CD4-positive, CD25-positive, alpha-beta regulatory T cell (primary cell): ENCODE results near the gene EEA1. TPM values are rescaled to one million over a fixed set of nuclear protein-coding genes. Genes with fewer than 3 reads are reported as not detected.
A peak's percentile ranks its signal among the peaks of the same experiment; 100 is the strongest.
"Not testable (repeated sequence)": the region's sequence is repeated elsewhere in the genome, so short reads cannot be mapped to it uniquely, and the experiment has no call there.

Experiments
- ATAC-seq, 2 donors: fragments of 150-1000 bp; cut with Tn5 transposase; one replicate each; pipeline ENCODE4 v1.10.0; 2021; ENCODE audit warnings: low read depth in 2 of 2, moderate number of reproducible peaks in 2 of 2, moderate library complexity in 1 of 2
- DNase-seq, 3 donors: peaks; one replicate each; pipeline versions ENCODE4 v3.0.0 to v3.0.0-alpha.2; 2012 to 2022; ENCODE audit warnings: mixed read lengths in 1 of 3
- H3K27ac ChIP-seq: one replicate; pipeline ENCODE4 v1.7.0; 2013; ENCODE audit warnings: mild to moderate bottlenecking, low read length; ENCODE audit not compliant: insufficient read depth, poor library complexity, severe bottlenecking
- H3K27me3 ChIP-seq: one replicate; pipeline ENCODE4 v1.7.0; 2013; ENCODE audit warnings: low read length; ENCODE audit not compliant: control insufficient read depth, insufficient read depth
- H3K36me3 ChIP-seq: one replicate; pipeline ENCODE4 v1.7.0; 2013; ENCODE audit warnings: mild to moderate bottlenecking, low read length, moderate library complexity; ENCODE audit not compliant: control insufficient read depth, insufficient read depth
- H3K4me1 ChIP-seq: 2 replicates; pipeline ENCODE4 v1.7.0; 2013; ENCODE audit warnings: mild to moderate bottlenecking, low read length; ENCODE audit not compliant: insufficient read depth, control insufficient read depth, poor library complexity, severe bottlenecking
- H3K4me3 ChIP-seq: one replicate; pipeline ENCODE4 v1.7.0; 2013; ENCODE audit warnings: low read depth, mild to moderate bottlenecking, low read length, moderate library complexity
- H3K9me3 ChIP-seq, 2 experiments: 1 replicate in 1 of 2; 2 replicates in 1 of 2; pipeline ENCODE4 v1.7.0; 2013; ENCODE audit warnings: low read length in 2 of 2, mild to moderate bottlenecking in 1 of 2, moderate library complexity in 1 of 2; ENCODE audit not compliant: control insufficient read depth in 2 of 2
- H3K27ac Mint-ChIP-seq, 3 donors: one replicate each; pipeline ENCODE4 v1.8.0; 2020 to 2022; ENCODE audit warnings: mild to moderate bottlenecking in 3 of 3, mixed read lengths in 3 of 3, moderate library complexity in 2 of 3
- H3K27me3 Mint-ChIP-seq: one replicate; pipeline ENCODE4 v1.8.0; 2022; ENCODE audit warnings: mild to moderate bottlenecking, mixed read lengths
- H3K36me3 Mint-ChIP-seq: one replicate; pipeline ENCODE4 v1.8.0; 2020; ENCODE audit warnings: mixed read lengths
- H3K4me1 Mint-ChIP-seq, 4 donors: one replicate each; pipeline ENCODE4 v1.8.0; 2020 to 2022; ENCODE audit warnings: mixed read lengths in 4 of 4, mild to moderate bottlenecking in 1 of 4
- H3K4me3 Mint-ChIP-seq, 4 donors: one replicate each; pipeline ENCODE4 v1.8.0; 2020 to 2022; ENCODE audit warnings: mild to moderate bottlenecking in 4 of 4, mixed read lengths in 4 of 4, moderate library complexity in 3 of 4
- H3K9me3 Mint-ChIP-seq, 7 donors: one replicate each; pipeline ENCODE4 v1.8.0; 2020 to 2022; ENCODE audit warnings: mixed read lengths in 7 of 7, mild to moderate bottlenecking in 3 of 7, moderate library complexity in 2 of 7
- polyA plus RNA-seq, 4 donors: library from polyadenylated mRNA; unstranded; fragments of 300-500 nt; fragmentation: Illumina TruSeq; gene quantifications; one replicate each; pipeline ENCODE4 v1.2.3, GENCODE V29; 2021
- total RNA-seq: library from RNA; stranded (reverse); gene quantifications from one replicate; pipeline ENCODE4 v1.2.3, GENCODE V29; 2022

EEA1 gene
- total and polyA plus RNA-seq, 5 donors from 2014 or later = 5.8 to 11.8 (median 6.8) TPM

DNA sequence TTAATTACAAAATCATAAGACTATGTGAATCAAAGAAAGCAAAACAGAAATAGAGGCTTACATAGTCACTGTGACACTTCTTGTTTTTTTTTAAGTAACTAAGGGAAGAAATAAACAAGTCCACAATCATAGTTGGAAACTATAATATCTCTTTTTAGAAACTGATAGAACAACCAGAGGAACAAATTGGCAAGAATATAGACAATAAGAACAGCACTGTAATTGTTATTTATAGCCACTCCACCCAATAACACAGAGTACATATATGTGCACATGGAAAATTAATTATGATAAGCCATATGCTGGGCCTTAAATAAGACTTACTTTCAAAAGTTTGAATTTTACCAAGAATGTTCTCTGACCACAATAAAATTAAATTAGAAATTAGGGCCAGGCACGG lies 125.2 kb downstream of the EEA1 start:
- no peak for ATAC-seq
- Mint-ChIP-seq H3K27ac (peak overlapping the region in 1 of 3 donors; percentile 38), H3K9me3 (no peaks in the 10 kb centered on the region), H3K36me3 (peaks cover 47% of the 10 kb centered on the region), H3K27me3 (no peaks in the 10 kb centered on the region), H3K4me3 (no peak overlapping the region), H3K4me1 (peaks cover 0 to 13% (median 4%) of the 10 kb centered on the region in 4 donors)
- peaks cover 12% of the 10 kb centered on the region for H3K36me3 ChIP-seq
- no peaks in the 10 kb centered on the region for H3K9me3 ChIP-seq
- no peaks in the 10 kb centered on the region for H3K4me1 ChIP-seq
- no peak for DNase-seq
- H3K4me3 ChIP-seq = no peak overlapping the region
- H3K27ac ChIP-seq = no peak overlapping the region
- H3K27me3 ChIP-seq = no peaks in the 10 kb centered on the region

- Mint-ChIP-seq H3K9me3 (no peaks in the 10 kb centered on the region), H3K36me3 (peaks cover 44% of the 10 kb centered on the region), H3K4me1 (peaks cover 0 to 9% (median 3%) of the 10 kb centered on the region in 4 donors), H3K4me3 (no peak overlapping the region), H3K27ac (no peak overlapping the region), H3K27me3 (no peaks in the 10 kb centered on the region)
- ATAC-seq (no peak), DNase-seq (no peak)
- H3K4me3 ChIP-seq = no peak overlapping the region
- H3K27me3 ChIP-seq = no peaks in the 10 kb centered on the region
- H3K36me3 ChIP-seq = peaks cover 16% of the 10 kb centered on the region
- no peaks in the 10 kb centered on the region for H3K9me3 ChIP-seq
- H3K4me1 ChIP-seq = no peaks in the 10 kb centered on the region
- no peak overlapping the region for H3K27ac ChIP-seq
Measured at GRCh38 chr12:92802906-92803305, 126.2 kb downstream of the EEA1 start.

GRCh38 chr12:92796650-92797049 lies 132.4 kb downstream of the EEA1 start:
- Mint-ChIP-seq H3K4me1 (peaks cover 5 to 8% (median 6%) of the 10 kb centered on the region in 4 donors), H3K27me3 (no peaks in the 10 kb centered on the region), H3K36me3 (peaks cover 50% of the 10 kb centered on the region), H3K27ac (no peak overlapping the region), H3K4me3 (no peak overlapping the region), H3K9me3 (peaks cover 0 to 11% (median 3%) of the 10 kb centered on the region in 7 donors)
- Histone ChIP-seq H3K9me3 (no peaks in the 10 kb centered on the region), H3K4me3 (no peak overlapping the region), H3K27ac (no peak overlapping the region), H3K27me3 (no peaks in the 10 kb centered on the region), H3K36me3 (peaks cover 9% of the 10 kb centered on the region), H3K4me1 (no peaks in the 10 kb centered on the region)
- DNase-seq (no peak), ATAC-seq (no peak)

DNA sequence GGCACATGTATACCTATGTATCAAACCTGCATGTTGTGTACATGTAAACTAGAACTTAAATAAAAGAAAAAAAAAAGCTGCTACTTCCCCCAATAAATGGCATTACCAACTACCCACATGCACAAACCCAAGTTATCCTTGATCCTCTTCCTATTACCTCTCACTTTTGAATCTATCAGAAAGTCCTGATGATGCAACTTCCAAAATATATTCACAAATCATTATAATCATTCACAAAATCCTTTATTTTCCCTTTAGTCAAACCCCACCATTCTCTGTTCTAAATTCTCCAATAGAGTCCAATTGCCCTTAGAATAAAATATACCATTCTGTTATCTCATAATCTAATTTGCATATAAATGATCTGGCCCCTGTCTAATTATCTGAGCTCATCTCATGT lies 134.3 kb downstream of the EEA1 start:
- ATAC-seq = no peak

DNA sequence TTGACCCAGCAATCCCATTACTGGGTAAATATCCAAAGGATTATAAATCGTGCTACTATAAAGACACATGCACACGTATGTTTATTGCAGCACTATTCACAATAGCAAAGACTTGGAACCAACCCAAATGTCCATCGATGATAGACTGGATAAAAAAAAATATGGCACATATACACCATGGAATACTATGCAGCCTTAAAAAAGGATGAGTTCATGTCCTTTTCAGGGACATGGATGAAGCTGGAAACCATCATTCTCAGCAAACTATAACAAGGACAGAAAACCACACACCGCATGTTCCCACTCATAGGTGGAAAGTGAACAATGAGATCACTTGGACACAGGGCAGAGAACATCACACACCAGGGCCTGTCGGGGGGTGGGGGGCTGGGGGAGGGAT lies 134.7 kb downstream of the EEA1 start:
- not testable (repeated sequence) for H3K27ac Mint-ChIP-seq, ATAC-seq, H3K4me1 ChIP-seq, DNase-seq, H3K4me3 Mint-ChIP-seq, H3K36me3 ChIP-seq, H3K27me3 Mint-ChIP-seq, H3K9me3 ChIP-seq, H3K27ac ChIP-seq, H3K4me3 ChIP-seq, H3K27me3 ChIP-seq
- Mint-ChIP-seq H3K4me1 (peaks cover 0 to 14% (median 9%) of the 10 kb centered on the region in 4 donors), H3K9me3 (peaks cover 0 to 13% (median 4%) of the 10 kb centered on the region in 7 donors), H3K36me3 (peaks cover 55% of the 10 kb centered on the region)

More for the DNA sequence above, 134.3 kb downstream of the EEA1 start:
- H3K27ac ChIP-seq = no peak overlapping the region
- H3K9me3 Mint-ChIP-seq = peaks cover 0 to 13% (median 4%) of the 10 kb centered on the region in 7 donors
- no peaks in the 10 kb centered on the region for H3K27me3 Mint-ChIP-seq
- H3K9me3 ChIP-seq = no peaks in the 10 kb centered on the region
- H3K4me1 ChIP-seq = no peaks in the 10 kb centered on the region
- H3K4me1 Mint-ChIP-seq = peaks cover 0 to 12% (median 8%) of the 10 kb centered on the region in 4 donors
- no peak overlapping the region for H3K4me3 Mint-ChIP-seq
- DNase-seq = no peak
- H3K27ac Mint-ChIP-seq = no peak overlapping the region
- H3K36me3 Mint-ChIP-seq = peaks cover 55% of the 10 kb centered on the region
- H3K27me3 ChIP-seq = no peaks in the 10 kb centered on the region
- H3K36me3 ChIP-seq = peaks cover 9% of the 10 kb centered on the region
- no peak overlapping the region for H3K4me3 ChIP-seq

- no peak for DNase-seq
- H3K4me1 ChIP-seq = no peaks in the 10 kb centered on the region
- Mint-ChIP-seq H3K4me3 (no peak overlapping the region), H3K9me3 (peaks cover 0 to 3% (median 0%) of the 10 kb centered on the region in 7 donors), H3K4me1 (peaks cover 0 to 15% (median 6%) of the 10 kb centered on the region in 4 donors), H3K27me3 (no peaks in the 10 kb centered on the region), H3K27ac (peak overlapping the region in 2 of 3 donors; percentile 7 to 42), H3K36me3 (peaks cover 18% of the 10 kb centered on the region)
- no peak overlapping the region for H3K4me3 ChIP-seq
- ATAC-seq = no peak
- no peak overlapping the region for H3K27ac ChIP-seq
- no peaks in the 10 kb centered on the region for H3K27me3 ChIP-seq
- H3K36me3 ChIP-seq = peaks cover 7% of the 10 kb centered on the region
- H3K9me3 ChIP-seq = no peaks in the 10 kb centered on the region
Measured at GRCh38 chr12:92786045-92786444, 143.1 kb downstream of the EEA1 start.

- ATAC-seq (no peak), DNase-seq (no peak)
- Histone ChIP-seq H3K4me3 (no peak overlapping the region), H3K9me3 (no peaks in the 10 kb centered on the region), H3K27me3 (no peaks in the 10 kb centered on the region), H3K36me3 (peaks cover 7% of the 10 kb centered on the region), H3K4me1 (no peaks in the 10 kb centered on the region), H3K27ac (no peak overlapping the region)
- H3K27ac Mint-ChIP-seq = no peak overlapping the region
- H3K4me1 Mint-ChIP-seq = peaks cover 0 to 13% (median 6%) of the 10 kb centered on the region in 4 donors
- peaks cover 15% of the 10 kb centered on the region for H3K36me3 Mint-ChIP-seq
- no peak overlapping the region for H3K4me3 Mint-ChIP-seq
- H3K9me3 Mint-ChIP-seq = peaks cover 0 to 3% (median 0%) of the 10 kb centered on the region in 7 donors
- H3K27me3 Mint-ChIP-seq = no peaks in the 10 kb centered on the region
Measured at GRCh38 chr12:92785563-92785950, 143.5 kb downstream of the EEA1 start.

- Mint-ChIP-seq H3K36me3 (peaks cover 11% of the 10 kb centered on the region), H3K4me1 (peaks cover 0 to 12% (median 5%) of the 10 kb centered on the region in 4 donors), H3K9me3 (no peaks in the 10 kb centered on the region), H3K27me3 (no peaks in the 10 kb centered on the region), H3K4me3 (no peak overlapping the region), H3K27ac (no peak overlapping the region)
- peak; percentile 12 to 79 (median 73) for DNase-seq
- no peaks in the 10 kb centered on the region for H3K9me3 ChIP-seq
- no peaks in the 10 kb centered on the region for H3K4me1 ChIP-seq
- no peaks in the 10 kb centered on the region for H3K27me3 ChIP-seq
- peaks cover 7% of the 10 kb centered on the region for H3K36me3 ChIP-seq
- peak; percentile 96 to 99 for ATAC-seq
- no peak overlapping the region for H3K27ac ChIP-seq
- H3K4me3 ChIP-seq = no peak overlapping the region
Measured at GRCh38 chr12:92784797-92785562, 144.1 kb downstream of the EEA1 start.
